GF-D8 (cell line): Measurements from ENCODE around the gene RRM2.
"Not testable (repeated sequence)": the region's sequence is repeated elsewhere in the genome, so short reads cannot be mapped to it uniquely, and the experiment has no call there.

Experiments used
- DNase-seq: peaks from one replicate; lab custom pipeline; 2025; lab: John Stamatoyannopoulos, UW

Gene RRM2

DNA sequence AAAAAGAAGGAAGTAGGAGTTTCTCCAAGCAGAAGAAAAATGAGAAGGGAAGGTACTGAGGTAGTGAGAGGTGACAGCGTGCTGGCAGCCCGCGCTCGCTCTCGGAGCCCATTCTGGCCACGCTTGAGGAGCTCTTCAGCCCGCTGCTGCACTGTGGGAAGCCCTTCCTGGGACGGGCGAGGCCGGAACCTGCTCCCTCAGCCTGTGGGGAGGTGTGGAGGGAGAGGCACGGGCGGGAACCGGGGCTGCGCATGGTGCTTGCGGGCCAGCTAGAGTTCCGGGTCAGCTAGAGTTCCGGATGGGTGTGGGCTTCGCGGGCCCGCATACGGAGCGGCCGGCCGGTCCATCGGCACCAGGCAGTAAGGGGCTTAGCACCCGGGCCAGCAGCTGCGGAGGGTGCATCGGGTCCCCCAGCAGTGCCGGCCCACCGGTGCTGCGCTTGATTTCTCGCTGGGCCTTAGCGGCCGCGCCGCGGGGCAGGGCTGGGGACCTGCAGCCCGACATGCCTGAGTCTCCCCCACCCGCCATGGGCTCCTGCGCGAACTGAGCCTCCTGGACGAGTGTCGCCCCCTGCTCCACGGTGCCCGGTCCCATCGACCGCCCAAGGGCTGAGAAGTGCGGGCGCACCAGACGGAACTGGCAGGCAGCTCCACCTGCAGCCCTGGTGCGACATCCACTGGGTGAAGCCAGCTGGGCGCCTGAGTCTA, 31.2 kb upstream of the RRM2 start:
- no peak for DNase-seq

DNA sequence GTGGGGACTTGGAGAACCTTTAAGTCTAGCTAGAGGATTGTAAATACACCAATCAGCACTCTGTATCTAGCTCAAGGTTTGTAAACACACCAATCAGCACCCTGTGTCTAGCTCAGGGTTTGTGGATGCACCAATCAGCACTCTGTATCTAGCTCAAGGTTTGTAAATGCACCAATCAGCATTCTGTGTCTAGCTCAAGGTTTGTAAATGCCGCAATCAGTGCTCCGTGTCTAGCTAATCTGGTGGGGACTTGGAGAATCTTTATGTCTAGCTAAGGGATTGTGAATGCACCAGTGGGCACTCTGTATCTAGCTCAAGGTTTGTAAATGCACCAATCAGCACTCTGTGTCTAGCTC, 30.7 kb upstream of the RRM2 start:
- DNase-seq: not testable (repeated sequence)

DNA sequence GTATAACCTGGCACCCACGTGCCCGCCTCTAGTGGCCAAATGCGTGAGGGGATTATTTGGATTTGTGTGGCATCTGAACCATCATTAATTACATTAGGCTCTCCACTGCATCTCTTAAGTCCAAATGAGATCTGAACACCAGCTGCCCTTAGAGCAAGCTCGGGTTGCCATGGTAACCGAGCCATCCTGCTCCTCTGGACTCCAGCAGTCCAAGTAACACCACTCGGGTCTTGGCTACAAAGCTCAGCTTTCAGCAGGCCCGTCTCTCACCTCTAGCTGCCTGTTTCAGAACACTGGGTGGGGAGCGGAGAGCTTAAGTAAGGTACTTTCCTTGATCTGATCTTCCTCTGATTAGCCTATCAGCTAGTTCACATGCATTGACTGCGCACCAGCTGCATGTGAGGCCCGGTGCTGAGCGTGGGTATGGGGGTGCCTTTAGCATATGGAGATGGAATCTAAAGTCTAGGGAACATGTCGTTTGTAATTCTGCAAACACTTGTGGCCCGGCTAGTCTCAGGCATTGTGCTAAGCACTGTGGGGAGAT, 28.2 kb upstream of the RRM2 start:
- no peak for DNase-seq

DNA sequence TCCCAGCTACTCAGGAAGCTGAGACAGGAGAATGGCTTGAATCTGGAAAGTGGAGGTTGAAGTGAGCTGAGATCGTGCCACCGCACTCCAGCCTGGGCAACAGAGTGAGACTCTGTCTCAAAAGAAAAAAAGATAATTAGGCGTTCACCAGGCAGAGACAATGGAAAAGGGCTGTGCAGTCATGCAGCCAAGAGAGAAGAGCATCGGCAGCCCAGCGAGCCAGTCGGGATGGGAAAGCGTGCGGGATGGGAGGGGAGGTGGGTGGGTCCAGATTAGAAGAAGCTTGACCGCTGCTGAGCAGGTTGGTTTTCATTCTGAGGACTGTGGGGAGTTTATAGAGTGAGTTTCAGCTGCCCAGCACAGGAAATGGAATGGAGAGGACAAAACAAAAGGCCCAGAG, 27.4 kb upstream of the RRM2 start:
- no peak for DNase-seq

DNA sequence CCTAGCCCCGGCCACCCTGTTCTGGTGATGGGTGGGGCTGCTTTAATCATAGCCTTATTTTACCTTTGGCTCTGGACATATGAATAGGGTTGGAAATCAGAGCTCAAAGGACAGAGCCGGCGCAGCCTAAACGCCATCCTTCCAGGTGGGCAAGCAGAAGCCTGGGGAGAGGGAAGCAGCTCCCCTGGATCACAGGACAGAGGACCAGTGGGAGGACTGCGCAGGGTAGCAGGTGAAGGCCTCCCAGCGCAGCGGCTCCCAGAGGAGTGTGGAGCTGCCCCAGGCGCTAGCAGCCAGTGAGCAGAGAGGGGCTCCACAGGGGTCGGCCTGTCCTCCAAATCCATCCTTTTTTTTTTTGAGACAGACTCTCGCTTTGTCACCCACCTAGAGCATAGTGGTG, 25.9 kb upstream of the RRM2 start:
- DNase-seq: no peak

DNA sequence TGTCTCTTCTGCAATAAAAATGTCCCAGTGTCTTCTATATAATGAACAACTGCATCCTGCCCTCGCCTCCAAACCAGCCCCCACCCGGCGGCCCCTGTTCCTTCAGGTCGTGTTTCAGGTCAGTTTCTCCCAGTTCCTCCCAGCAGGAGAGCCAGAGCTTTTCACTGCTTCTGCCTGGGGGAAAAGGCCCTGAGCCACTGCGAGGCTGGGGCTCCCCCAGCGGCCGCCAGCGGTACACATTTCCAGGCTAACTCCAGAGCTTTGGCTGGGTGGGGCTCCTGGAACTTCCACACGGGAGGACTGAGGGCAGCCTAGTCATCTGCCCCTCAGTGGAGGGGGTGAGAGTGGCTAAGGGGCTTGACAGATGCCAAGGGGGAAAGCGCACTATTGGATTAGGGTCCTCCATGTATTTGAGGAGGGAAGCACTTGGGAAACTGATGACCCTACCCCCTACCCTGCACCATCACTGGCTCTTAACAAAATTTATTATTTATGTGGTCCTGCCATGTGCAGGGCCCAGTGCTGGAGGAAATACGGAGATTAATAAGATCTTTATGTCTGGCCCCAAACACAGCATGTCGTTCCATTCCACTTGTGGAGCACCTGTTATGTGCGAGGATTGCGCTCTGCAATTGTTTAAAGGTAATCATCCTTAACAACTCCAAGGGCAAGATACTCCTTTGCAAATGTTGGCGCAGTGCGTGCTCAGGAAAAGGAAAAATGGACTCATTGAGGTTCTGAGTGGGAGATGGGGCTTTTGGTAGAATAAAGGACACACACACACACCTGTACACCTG, 25.0 kb upstream of the RRM2 start:
- no peak for DNase-seq

DNA sequence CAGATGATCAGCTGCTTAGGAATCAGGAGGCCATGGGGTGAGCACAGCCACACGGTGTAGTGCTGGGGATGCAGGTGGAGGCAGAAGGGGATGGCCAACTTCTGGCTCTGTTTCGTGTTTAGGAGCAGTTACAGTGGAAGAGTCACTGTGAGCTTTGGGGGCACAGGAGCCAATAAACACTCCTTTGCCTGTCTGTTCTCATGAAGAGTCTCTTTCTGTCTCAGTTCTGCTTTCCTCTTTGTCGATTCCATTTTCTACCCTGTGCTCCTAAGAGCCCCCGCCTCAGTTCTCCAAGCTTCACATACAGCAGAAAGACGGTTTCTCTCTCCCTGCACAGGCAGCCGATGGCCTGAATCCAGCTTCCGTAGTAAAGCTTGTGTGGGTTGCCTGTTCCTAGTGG, 21.0 kb upstream of the RRM2 start:
- no peak for DNase-seq

DNA sequence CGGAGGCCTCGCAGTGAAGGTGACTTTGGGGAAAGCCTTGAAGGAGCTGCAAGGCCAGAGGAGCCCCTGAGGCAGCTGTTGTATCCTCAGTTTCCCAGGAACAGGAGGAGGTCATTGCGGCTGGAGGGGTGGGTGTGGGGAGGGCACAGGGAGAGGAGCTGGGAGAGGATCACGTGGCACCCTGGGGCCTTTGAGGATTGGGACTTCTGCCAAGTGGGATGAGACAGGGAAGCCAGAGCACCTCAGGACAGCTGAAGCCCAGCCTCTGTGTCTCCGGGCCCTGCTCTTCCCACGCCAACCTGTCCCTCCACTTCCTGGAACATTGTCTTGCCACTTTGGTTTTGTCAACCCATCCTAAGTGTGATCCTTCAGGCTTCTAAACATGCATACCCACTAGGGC, 19.4 kb upstream of the RRM2 start:
- no peak for DNase-seq

DNA sequence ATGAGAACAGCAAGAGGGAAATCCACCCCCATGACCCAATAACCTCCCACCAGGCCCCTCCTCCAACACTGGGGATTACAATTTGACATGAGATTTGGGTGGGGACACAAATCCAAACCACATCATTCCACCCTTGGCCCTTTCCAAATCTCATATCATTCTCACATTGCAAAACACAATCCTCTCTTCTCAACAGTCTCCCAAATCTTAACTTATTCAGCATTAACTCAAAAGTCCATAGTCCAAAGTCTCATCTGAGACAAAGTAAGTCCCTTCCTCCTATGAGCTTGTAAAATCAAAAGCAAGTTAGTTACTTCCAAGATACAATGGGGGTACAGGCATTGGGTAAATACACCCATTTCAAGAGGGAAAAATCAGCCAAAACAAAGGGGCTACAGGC, 17.6 kb upstream of the RRM2 start:
- not testable (repeated sequence) for DNase-seq

DNA sequence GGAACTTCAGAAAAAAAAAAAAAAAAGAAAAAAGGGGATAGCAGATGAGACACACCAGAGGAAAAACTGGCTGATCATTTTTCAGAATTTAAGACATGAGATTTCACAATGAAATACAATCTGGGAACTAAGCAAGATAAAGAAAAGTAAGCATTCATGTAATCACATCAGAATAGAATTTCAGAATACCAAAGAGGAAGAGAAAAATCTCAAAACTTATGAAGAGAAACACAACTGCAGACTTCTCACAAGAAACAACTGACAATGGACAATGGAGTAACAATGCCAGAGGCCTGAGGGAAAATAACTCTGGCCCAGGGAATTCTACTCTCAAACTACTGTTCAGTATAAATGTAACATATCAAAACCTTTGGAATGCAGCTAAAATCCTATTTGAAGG, 13.2 kb upstream of the RRM2 start:
- DNase-seq: no peak

DNA sequence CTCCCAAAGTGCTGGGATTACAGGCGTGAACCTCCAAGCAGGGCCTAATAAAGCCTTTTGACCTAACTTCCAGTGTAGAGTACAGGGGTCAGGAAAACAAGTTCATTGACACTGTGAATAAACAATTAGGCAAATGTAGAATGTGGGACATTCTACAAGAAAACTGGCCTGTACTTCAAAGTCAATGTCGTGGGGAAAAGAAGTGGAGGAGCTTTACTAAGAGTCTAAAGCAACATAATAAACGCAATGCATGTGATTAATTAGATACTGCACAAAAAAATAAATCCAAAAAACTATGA, 3.6 kb upstream of the RRM2 start:
- DNase-seq: no peak

DNA sequence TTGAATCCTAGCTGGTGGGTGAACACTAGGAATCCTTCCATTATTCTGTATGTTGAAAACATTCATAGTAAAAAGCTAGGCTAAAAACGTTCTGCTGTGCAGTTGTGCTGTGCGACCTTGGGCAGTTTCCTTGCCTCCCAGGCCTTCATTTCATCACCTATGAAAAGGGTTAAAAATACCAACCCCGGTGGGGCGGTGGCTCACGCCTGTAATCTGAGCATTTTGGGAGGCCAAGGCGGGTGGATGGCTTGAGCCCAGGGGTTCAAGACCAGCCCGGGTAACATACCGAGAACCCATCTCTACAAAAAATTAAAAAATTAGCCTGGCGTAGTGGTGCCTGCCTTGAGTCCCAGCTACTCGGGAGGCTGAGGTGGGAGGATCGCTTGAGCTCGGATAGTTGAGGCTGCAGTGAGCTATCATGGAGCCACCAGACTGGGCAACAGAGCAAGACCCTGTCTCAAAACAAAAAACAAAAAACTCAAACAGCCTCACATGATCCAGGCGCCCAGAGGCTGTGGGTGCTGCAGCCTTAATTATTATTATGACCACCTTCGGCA, 2.9 kb upstream of the RRM2 start:
- DNase-seq: no peak

DNA sequence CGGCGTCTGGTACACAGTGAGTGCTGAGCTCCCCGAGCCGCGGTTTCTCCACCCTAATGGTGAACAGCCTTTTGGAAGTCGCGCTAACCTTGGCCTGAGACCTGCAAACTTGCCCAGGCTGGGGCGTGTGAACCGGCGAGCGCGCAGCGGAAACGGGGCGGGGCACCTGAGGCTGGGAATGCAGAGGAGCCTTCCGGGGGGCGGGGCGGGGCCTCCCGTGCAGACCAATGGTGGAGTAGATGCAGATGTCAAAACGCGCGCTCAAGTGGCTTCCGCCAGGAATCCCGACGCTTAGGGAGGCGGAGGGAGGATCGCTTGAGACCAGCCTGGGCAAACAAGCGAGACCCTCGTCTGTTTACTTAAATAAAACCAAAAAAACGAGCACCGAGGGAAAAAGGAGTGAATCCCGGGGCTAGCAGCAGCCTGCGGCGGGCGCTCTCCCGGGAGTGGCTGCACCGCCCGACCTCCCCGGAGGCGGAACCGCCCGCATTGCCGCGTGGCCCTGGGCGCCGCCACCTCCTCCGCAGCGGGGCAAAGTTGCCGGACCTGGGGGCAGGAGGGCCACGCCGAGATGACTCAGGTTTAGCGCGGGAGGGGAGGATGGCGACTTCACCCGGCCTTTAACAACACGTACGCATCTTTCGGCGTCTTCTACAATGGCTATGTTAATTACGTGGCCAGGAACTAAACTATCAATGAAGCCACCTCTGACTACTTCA, 2.2 kb upstream of the RRM2 start:
- DNase-seq: peak; percentile 89

DNA sequence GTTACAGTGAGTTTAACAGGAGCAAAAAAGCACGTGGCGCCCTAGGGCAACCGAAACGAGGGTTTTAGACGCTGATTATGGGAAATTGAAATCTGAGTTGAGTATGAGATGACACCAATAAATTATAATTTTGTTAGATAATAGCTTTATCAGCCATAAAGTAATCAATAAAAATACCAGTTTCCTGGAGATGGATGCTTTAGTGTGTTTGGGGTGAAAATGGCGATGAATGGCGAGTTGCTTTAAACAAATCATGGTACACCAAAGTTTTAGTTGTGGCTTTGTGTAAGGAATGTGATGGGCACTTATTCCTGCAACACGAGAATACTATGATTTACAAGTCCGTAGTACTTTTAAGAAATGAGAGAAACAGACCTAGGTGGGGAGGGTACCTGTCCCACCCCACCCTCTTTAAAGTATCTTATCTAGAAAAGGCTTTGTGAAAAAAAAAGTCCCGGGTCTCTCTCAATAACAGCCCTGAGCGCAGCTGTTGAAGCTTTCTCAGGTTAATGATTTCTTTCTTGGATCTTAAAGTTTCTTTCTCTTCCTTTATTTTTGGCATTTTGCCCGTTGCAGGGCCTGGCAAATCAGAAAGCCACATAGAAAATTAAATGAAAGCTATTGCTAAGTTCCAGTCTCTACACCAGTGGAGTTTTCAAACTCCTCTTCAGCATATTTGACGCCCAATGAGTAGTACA, 1.5 kb upstream of the RRM2 start:
- DNase-seq: no peak

DNA sequence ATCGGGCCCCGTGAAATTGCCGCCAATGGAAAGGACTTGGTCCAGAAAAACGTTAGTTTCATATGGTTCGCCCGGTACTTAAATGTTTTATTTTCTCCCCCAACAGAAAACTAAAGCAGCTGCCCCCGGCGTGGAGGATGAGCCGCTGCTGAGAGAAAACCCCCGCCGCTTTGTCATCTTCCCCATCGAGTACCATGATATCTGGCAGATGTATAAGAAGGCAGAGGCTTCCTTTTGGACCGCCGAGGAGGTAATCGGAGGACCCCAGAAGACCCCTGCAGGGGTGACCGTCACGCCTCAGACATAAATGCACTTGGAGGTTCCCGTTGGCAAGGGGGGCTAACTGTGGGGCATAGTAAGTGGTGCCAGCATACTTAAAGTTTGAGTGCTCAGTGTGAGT, 742 bp downstream of the RRM2 start:
- no peak for DNase-seq

DNA sequence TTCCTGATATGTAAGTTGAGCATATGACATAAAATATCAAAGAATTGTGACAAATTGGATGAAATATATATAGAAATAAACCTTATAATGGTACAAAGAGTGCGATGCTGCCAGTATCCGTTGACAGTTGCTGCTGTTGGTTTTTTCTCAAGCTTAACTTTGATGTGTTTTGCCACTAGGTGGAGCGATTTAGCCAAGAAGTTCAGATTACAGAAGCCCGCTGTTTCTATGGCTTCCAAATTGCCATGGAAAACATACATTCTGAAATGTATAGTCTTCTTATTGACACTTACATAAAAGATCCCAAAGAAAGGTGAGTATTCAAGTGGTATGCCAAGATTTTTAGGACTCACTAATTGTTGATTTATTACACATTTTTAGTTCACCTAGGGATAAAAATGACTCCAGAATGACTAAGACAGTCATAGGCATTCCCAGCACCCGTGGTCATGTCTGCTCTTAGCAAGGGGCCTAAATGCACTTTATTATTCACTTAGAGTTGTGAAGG, 2.1 kb downstream of the RRM2 start:
- DNase-seq: peak; percentile 62

DNA sequence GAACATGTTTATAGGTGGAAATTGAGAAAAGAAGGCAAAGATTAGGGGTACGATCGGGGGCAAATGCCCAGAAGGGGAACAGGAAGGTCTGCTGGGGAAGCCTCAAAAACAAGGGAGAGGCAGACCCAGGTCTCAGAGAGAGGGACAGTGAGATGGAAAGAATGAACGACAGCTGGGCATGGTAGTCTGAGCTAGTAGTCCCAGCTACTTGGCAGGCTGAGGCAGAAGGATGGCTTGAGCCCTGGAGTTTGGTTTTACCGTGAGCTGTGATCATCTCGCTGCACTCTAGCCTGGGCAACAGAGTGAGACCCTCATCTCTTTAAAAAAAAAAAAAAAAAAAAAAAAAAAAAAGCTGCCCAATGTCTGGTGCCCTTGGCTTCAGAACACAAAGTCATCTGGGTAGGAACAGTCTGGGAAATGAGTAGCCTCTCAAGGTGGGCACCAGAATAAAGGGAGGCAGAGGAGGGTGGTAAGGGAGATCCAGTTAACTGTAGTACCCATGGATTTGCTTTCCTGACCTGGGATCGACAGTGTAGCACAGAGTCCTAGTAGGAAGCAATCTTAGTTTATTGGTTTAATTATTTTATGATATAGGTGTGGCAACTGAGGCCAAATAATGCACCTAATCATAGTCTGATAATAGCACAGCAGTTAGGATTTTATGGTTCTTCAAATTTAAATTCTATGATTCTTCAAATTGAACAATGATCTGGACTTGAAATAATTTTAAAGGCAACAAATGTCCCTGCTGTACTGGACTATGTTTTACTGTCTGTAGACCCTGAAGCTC, 3.5 kb downstream of the RRM2 start:
- DNase-seq: no peak

DNA sequence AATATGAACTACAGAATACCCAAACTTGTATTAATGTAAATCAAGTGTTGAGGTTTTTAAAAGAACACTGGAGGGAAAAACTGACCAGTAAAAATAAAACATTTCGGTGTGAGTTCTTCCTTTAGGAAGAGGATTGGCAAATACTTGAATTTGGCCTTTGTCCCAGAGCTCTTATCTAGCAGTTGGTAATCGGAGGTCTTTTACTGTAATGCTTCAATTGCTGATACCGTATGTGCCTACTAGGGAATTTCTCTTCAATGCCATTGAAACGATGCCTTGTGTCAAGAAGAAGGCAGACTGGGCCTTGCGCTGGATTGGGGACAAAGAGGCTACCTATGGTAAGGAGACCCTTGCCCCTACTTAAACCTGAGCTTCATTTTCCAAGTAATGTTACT, 4.1 kb downstream of the RRM2 start:
- DNase-seq: no peak

DNA sequence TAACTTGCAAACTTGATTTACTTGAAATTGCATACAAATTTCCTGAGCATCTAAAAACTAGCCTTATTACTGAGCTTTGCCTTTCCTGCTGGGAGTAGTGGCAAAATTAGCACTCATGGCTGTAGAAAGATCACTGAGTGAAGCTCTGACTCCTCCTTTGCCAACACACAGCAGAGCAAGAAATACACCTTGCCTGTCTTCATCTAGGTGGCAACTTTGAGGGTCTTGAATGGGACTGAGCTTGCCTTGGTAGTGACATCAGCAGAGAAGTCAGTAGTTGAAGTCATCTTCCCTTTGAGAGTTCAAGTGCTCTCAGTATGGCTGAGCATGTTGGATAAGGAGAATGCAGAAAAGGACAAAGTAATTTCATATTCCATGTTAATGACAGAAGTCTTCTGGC, 5.9 kb downstream of the RRM2 start:
- DNase-seq: no peak

DNA sequence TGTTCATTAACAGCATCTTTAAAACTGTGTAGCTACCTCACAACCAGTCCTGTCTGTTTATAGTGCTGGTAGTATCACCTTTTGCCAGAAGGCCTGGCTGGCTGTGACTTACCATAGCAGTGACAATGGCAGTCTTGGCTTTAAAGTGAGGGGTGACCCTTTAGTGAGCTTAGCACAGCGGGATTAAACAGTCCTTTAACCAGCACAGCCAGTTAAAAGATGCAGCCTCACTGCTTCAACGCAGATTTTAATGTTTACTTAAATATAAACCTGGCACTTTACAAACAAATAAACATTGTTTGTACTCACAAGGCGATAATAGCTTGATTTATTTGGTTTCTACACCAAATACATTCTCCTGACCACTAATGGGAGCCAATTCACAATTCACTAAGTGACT, 7.0 kb downstream of the RRM2 start:
- no peak for DNase-seq

DNA sequence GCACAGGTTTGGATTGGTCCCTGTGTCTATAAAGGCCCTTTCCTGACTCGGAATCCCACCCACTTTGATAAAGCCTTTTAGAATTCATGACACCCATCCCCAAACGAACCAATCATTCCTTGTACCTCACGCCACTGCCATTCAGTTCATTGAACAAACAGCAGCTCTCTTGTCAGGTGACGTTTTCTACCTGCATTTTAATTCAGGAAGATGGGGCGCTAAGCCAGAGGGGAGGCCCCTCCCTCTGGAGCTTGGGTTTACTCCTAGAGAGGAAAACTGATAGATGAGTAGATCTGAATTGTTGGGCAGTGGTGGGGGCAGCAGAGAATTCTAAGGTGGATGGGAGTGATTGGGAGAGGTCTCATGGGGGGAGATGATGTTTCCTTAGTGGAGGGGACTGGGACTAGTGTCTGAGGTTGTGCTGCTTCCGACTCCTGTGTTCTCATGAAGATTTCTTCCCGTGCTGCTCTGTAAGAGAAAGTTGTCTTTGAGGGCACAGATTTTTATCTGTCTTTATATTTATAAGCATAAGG, 9.6 kb downstream of the RRM2 start:
- DNase-seq: no peak
